ENCODE data around the gene CASQ1.

The CASQ1 gene

DNA sequence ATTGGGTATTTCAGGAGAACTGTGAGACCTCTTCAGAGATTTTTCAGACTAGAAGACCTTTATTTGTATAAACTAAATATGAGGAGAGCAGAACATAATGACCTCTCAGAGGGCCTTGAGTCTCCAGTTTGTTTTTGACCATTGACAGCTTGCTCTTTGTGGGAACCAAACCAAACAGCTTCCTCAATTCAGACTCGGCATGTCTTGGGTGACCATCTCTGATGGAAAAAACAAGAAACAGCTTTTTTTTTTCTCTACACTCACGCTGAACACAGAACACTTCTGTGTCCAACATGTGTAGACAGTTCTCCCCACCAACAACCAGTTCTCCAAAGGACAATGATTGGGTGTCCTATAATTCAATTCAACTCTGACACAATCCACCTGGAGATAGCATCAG, 27.4 kb upstream of the CASQ1 start:
- no peaks in the 10 kb centered on the region for H3K79me2 ChIP-seq (ENCODE audit: insufficient read depth, low read length)
- H3K9me2 ChIP-seq (replicated peaks; ENCODE audit: insufficient read depth, low read length): no peaks in the 10 kb centered on the region
- no peaks in the 10 kb centered on the region for H3F3A ChIP-seq (ENCODE audit: insufficient read depth)
- H3K9ac ChIP-seq (ENCODE audit: low read length): no peak overlapping the region
- no peak for TF ChIP-seq EZH2phosphoT487 (conservative IDR thresholded peaks at IDR 0.05; ENCODE audit: low read length)
- TF ChIP-seq, protein P1, sequence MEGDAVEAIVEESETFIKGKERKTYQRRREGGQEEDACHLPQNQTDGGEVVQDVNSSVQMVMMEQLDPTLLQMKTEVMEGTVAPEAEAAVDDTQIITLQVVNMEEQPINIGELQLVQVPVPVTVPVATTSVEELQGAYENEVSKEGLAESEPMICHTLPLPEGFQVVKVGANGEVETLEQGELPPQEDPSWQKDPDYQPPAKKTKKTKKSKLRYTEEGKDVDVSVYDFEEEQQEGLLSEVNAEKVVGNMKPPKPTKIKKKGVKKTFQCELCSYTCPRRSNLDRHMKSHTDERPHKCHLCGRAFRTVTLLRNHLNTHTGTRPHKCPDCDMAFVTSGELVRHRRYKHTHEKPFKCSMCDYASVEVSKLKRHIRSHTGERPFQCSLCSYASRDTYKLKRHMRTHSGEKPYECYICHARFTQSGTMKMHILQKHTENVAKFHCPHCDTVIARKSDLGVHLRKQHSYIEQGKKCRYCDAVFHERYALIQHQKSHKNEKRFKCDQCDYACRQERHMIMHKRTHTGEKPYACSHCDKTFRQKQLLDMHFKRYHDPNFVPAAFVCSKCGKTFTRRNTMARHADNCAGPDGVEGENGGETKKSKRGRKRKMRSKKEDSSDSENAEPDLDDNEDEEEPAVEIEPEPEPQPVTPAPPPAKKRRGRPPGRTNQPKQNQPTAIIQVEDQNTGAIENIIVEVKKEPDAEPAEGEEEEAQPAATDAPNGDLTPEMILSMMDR (IDR thresholded peaks at IDR 0.05; ENCODE audit: insufficient read depth, low read length, poor library complexity, severe bottlenecking): no peak
- no peak overlapping the region for H3K4me2 ChIP-seq (ENCODE audit: low read depth, low read length, poor library complexity, severe bottlenecking)
- H3K27ac ChIP-seq (ENCODE audit: low read depth, low read length): no peak overlapping the region
- no peaks in the 10 kb centered on the region for H3K9me3 ChIP-seq (ENCODE audit: insufficient read depth, low read length)
- no peak overlapping the region for H2AFZ ChIP-seq (ENCODE audit: low read depth, low read length, severe bottlenecking)
- no peaks in the 10 kb centered on the region for H4K20me1 ChIP-seq (ENCODE audit: low read depth, low read length)
- no peak overlapping the region for H3K4me3 ChIP-seq (ENCODE audit: insufficient read depth, low read length, poor library complexity, severe bottlenecking)
- H3K36me3 ChIP-seq (ENCODE audit: low read length): no peaks in the 10 kb centered on the region
- H3K27me3 ChIP-seq (ENCODE audit: low read length): no peaks in the 10 kb centered on the region

DNA sequence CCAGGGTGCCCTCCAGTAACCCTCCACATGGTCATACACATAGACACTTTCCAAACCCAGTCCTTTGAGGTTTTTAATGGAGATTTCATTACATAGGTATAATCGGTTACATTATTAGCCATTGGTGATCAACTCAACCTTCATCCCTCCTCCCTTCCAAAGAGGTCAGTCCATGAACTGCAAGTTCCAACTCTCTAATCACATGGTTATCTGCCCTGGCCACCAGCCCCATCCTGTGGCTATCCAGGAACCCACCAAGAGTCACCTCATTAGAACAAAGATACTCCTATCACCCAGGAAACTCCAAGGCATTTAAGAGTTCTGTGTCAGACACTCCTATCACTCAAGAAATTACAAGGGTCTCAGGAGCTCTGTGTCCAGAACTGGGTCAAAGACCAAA, 26.8 kb upstream of the CASQ1 start:
- no peak overlapping the region for H3K4me3 ChIP-seq (ENCODE audit: insufficient read depth, low read length, poor library complexity, severe bottlenecking)

DNA sequence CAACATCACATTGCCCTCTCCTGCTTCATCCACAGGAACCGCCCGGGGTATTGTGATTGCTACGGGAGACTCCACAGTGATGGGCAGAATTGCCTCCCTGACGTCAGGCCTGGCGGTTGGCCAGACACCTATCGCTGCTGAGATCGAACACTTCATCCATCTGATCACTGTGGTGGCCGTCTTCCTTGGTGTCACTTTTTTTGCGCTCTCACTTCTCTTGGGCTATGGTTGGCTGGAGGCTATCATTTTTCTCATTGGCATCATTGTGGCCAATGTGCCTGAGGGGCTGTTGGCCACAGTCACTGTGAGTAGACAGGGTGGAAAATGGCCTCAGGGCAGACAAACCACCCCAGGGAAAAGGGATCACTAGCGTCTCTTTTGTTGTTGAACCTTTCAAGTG, 26.3 kb upstream of the CASQ1 start:
- Histone ChIP-seq H3K4me2 (ENCODE audit: low read depth, low read length, poor library complexity, severe bottlenecking) (no peak overlapping the region), H3F3A (ENCODE audit: insufficient read depth) (no peaks in the 10 kb centered on the region), H4K20me1 (ENCODE audit: low read depth, low read length) (no peaks in the 10 kb centered on the region), H3K79me2 (ENCODE audit: insufficient read depth, low read length) (no peaks in the 10 kb centered on the region), H3K4me3 (ENCODE audit: insufficient read depth, low read length, poor library complexity, severe bottlenecking) (no peak overlapping the region), H2AFZ (ENCODE audit: low read depth, low read length, severe bottlenecking) (no peak overlapping the region), H3K36me3 (ENCODE audit: low read length) (no peaks in the 10 kb centered on the region), H3K9me2 (replicated peaks; ENCODE audit: insufficient read depth, low read length) (no peaks in the 10 kb centered on the region), H3K9me3 (ENCODE audit: insufficient read depth, low read length) (no peaks in the 10 kb centered on the region), H3K27me3 (ENCODE audit: low read length) (no peaks in the 10 kb centered on the region), H3K27ac (ENCODE audit: low read depth, low read length) (no peak overlapping the region), H3K9ac (ENCODE audit: low read length) (no peak overlapping the region)
- no peak for TF ChIP-seq EZH2phosphoT487 (conservative IDR thresholded peaks at IDR 0.05; ENCODE audit: low read length)
- TF ChIP-seq, protein P1 (IDR thresholded peaks at IDR 0.05; ENCODE audit: insufficient read depth, low read length, poor library complexity, severe bottlenecking): no peak

More for the DNA sequence above, 26.8 kb upstream of the CASQ1 start:
- Histone ChIP-seq H3K27ac (ENCODE audit: low read depth, low read length) (no peak overlapping the region), H3K9me3 (ENCODE audit: insufficient read depth, low read length) (no peaks in the 10 kb centered on the region), H3K9ac (ENCODE audit: low read length) (no peak overlapping the region), H3F3A (ENCODE audit: insufficient read depth) (no peaks in the 10 kb centered on the region), H3K79me2 (ENCODE audit: insufficient read depth, low read length) (no peaks in the 10 kb centered on the region), H3K27me3 (ENCODE audit: low read length) (no peaks in the 10 kb centered on the region), H4K20me1 (ENCODE audit: low read depth, low read length) (no peaks in the 10 kb centered on the region), H3K4me2 (ENCODE audit: low read depth, low read length, poor library complexity, severe bottlenecking) (no peak overlapping the region), H3K9me2 (replicated peaks; ENCODE audit: insufficient read depth, low read length) (no peaks in the 10 kb centered on the region), H2AFZ (ENCODE audit: low read depth, low read length, severe bottlenecking) (no peak overlapping the region), H3K36me3 (ENCODE audit: low read length) (no peaks in the 10 kb centered on the region)
- TF ChIP-seq EZH2phosphoT487 (conservative IDR thresholded peaks at IDR 0.05; ENCODE audit: low read length): no peak
- TF ChIP-seq, protein P1 (IDR thresholded peaks at IDR 0.05; ENCODE audit: insufficient read depth, low read length, poor library complexity, severe bottlenecking): no peak
